ENCODE data around the gene NCCRP1. TPM values are rescaled to one million over a fixed set of nuclear protein-coding genes. Genes with fewer than 3 reads are reported as not detected.
A peak's percentile ranks its signal among the peaks of the same experiment; 100 is the strongest.

NCCRP1 gene
- total and polyA plus RNA-seq, 2 experiments from 2014 or later, result 2.5 to 7.0 TPM

DNA sequence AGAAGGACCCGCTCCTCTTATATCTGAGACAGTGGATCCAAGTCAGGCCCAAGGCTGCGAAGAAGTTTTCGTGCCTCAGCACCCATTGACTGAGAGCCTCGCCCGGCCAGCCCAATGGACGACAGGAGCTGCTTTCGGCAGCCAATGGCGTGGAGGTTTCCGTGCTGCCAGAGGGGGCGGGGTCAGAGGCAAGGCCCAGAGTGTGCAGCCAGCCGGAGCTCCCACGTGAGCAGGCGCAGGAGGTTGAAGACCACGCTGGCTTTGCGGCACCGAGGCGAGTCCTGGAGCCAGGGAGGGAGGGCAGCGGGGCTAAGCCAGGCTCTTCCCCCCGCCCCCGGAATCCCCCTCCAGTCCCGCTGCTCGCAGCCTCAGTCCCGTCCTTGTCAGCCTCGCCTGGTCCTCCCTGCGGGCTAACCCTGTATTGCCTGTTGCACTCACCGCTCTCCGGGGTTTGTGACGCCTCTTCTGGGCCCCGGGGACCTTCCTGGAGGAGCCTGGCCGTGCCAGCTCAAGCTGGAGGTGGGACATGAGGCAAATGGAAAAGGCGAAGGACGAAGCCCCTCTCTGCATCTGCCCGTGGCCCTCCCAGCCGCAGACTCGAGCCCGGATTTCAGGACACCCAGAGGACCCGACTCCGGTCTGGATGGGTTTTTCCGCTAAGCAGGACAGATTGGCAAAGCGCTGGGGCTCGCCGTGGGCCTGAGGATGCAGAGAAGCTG, 50.3 kb downstream of the NCCRP1 start:
- Histone ChIP-seq H3K27ac (no peak overlapping the region), H3K4me3 (no peak overlapping the region), H3K36me3 (replicated peaks; ENCODE audit: insufficient read depth, low read depth) (no peaks in the 10 kb centered on the region), H3K9me3 (ENCODE audit: low read depth) (no peaks in the 10 kb centered on the region), H3K4me1 (ENCODE audit: insufficient read depth) (peaks cover 4% of the 10 kb centered on the region), H4K20me1 (ENCODE audit: insufficient read depth, poor library complexity, severe bottlenecking) (no peaks in the 10 kb centered on the region), H2AFZ (no peak overlapping the region), H3K4me2 (peak overlapping the region; percentile 69), H3K79me2 (no peaks in the 10 kb centered on the region), H3K27me3 (peaks cover 29% of the 10 kb centered on the region), H3K9me2 (replicated peaks; ENCODE audit: insufficient read depth) (no peaks in the 10 kb centered on the region)
- no peak for DNase-seq (ENCODE audit: low spot score)
- WGBS (ENCODE audit: low lambda C conversion rate, missing lambda C conversion rate), result 33% methylated on average over 34 of the region's 42 CpGs
- no peak for TF ChIP-seq EZH2phosphoT487 (IDR thresholded peaks at IDR 0.05; ENCODE audit: low read depth, severe bottlenecking, unreplicated experiment)
- TF ChIP-seq EZH2 (IDR thresholded peaks at IDR 0.05; ENCODE audit: borderline replicate concordance), result no peak
- TF ChIP-seq CTCF (IDR thresholded peaks at IDR 0.05; ENCODE audit: poor library complexity), result no peak

DNA sequence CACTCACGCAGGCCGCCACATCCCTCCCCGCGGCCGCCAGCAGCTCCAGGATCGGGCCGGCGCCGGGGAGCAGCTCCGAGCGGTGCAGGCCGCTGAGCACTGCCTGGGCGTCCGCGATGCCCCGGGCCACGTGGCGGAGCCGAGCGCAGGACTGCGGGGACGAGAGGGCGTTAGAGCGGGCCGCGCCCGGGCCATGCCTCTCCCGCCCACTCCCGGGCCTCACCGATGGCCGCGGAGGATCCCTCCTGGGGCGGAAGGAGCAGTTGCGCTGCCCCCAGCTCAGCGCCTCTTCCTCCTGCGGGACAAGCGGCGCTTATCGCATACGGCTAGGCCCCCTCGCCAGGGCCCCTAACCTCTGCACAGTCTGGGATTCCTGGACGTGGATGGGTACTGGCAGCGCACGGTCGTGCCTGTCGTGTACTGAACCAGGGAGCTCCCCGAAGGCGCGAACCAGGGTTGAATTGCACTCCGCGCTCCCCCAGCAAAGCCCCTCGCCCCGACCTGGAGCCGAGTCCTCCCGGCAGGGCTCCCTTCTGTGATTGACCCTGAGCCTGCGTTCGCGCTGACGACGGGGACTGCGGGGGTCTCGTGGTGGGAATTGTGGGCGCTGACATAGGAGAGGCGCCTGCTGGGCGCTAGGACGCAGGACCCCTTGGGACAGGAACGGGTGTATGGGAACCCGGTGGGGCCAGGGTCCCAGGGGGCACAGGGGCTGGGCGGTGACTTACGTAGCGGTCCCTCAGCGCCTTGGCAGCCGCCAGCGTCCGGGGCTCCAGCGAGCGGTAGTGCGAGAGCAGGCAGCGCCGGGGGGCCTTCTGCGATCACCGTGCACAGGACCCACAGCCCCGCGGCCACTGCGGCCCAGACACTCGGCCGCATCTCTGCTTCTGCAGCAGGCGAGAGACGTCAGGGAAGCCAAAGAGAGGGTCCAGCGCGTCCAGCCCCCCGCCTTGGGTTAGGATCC, 51.2 kb downstream of the NCCRP1 start:
- peak overlapping the region; percentile 69 for H3K4me2 ChIP-seq
- no peaks in the 10 kb centered on the region for H3K36me3 ChIP-seq (replicated peaks; ENCODE audit: insufficient read depth, low read depth)
- peak; percentile 53 for DNase-seq (ENCODE audit: low spot score)
- peaks cover 4% of the 10 kb centered on the region for H3K4me1 ChIP-seq (ENCODE audit: insufficient read depth)
- H3K9me2 ChIP-seq (replicated peaks; ENCODE audit: insufficient read depth), result no peaks in the 10 kb centered on the region
- H4K20me1 ChIP-seq (ENCODE audit: insufficient read depth, poor library complexity, severe bottlenecking), result no peaks in the 10 kb centered on the region
- H3K4me3 ChIP-seq, result no peak overlapping the region
- H3K27ac ChIP-seq, result no peak overlapping the region
- WGBS (ENCODE audit: low lambda C conversion rate, missing lambda C conversion rate), result 17% methylated on average over 73 of the region's 92 CpGs
- peaks cover 29% of the 10 kb centered on the region for H3K27me3 ChIP-seq
- TF ChIP-seq EZH2phosphoT487 (IDR thresholded peaks at IDR 0.05; ENCODE audit: low read depth, severe bottlenecking, unreplicated experiment), result no peak
- TF ChIP-seq EZH2 (IDR thresholded peaks at IDR 0.05; ENCODE audit: borderline replicate concordance), result peak; percentile 87
- TF ChIP-seq CTCF (IDR thresholded peaks at IDR 0.05; ENCODE audit: poor library complexity), result no peak
- H2AFZ ChIP-seq, result no peak overlapping the region
- H3K79me2 ChIP-seq, result no peaks in the 10 kb centered on the region
- no peaks in the 10 kb centered on the region for H3K9me3 ChIP-seq (ENCODE audit: low read depth)

DNA sequence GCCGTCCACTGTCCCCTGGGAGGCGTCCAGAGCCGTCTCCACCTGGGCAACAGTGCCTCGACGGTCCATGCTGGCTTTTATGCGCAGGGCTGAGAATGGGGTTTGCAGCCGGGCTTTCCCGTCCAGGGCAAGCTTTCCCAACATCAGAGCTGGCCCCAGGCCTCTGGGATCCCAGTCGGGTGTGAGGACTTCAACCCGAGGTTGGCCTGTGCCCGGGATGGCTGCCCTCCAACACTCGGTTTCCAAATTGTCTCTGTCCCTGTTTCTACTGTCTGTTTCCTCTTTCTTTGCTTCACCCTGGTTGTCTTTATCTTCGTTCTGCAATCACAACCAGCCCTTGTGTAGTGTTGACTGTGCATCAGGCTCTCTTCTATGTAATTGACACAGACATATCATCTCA, 52.0 kb downstream of the NCCRP1 start, which contains the start of gene IFNL4:
Gene IFNL4, minus strand, starts transcription at position 51 of the 400 bp plus-strand sequence.
- Histone ChIP-seq H3K36me3 (replicated peaks; ENCODE audit: insufficient read depth, low read depth) (no peaks in the 10 kb centered on the region), H3K27me3 (peaks cover 29% of the 10 kb centered on the region), H3K4me3 (no peak within 1 kb of the TSS), H3K79me2 (no peaks in the 10 kb centered on the region), H3K9me3 (ENCODE audit: low read depth) (no peaks in the 10 kb centered on the region), H3K9me2 (replicated peaks; ENCODE audit: insufficient read depth) (no peaks in the 10 kb centered on the region), H2AFZ (no peak within 1 kb of the TSS), H3K4me1 (ENCODE audit: insufficient read depth) (peaks cover 4% of the 10 kb centered on the region), H3K4me2 (peak within 1 kb of the TSS; percentile 69), H4K20me1 (ENCODE audit: insufficient read depth, poor library complexity, severe bottlenecking) (no peaks in the 10 kb centered on the region), H3K27ac (no peak within 1 kb of the TSS)
- WGBS (ENCODE audit: low lambda C conversion rate, missing lambda C conversion rate), result 78% methylated on average over 13 of the region's 13 CpGs
- DNase-seq (ENCODE audit: low spot score), result no peak
- TF ChIP-seq EZH2 (IDR thresholded peaks at IDR 0.05; ENCODE audit: borderline replicate concordance) (no peak), EZH2phosphoT487 (IDR thresholded peaks at IDR 0.05; ENCODE audit: low read depth, severe bottlenecking, unreplicated experiment) (no peak)

All from hepatocyte (in vitro differentiated cells).